Activated CD8-positive, alpha-beta T cell treated with anti-CD3 and anti-CD28 coated beads for 36 hours (primary cell): Measurements from ENCODE around the gene PRKAG2. TPM values are rescaled to one million over a fixed set of nuclear protein-coding genes. Genes with fewer than 3 reads are reported as not detected.
A peak's percentile ranks its signal among the peaks of the same experiment; 100 is the strongest.

ENCODE experiments used
- ATAC-seq: fragments of 200-7000 bp; cut with Tn5 transposase; one replicate; pipeline ENCODE4 v1.10.0; 2021; ENCODE audit warnings: mild to moderate bottlenecking, moderate library complexity
- CTCF ChIA-PET: fragments of 350-600 bp; sonication (Branson Sonifier 250); formaldehyde crosslinking; loops from one replicate; lab custom pipeline; 2021; ENCODE audit warnings: antibody characterized with exemption; lab: Charles Lee
- POLR2A ChIA-PET: fragments of 350-600 bp; sonication (Branson Sonifier 250); formaldehyde crosslinking; loops from one replicate; lab custom pipeline; 2021; ENCODE audit warnings: antibody characterized with exemption; lab: Charles Lee
- DNase-seq: peaks from one replicate; pipeline ENCODE4 v3.0.0-alpha.2; 2020
- H3K27ac Mint-ChIP-seq: one replicate; pipeline ENCODE4 v1.8.0; 2021; ENCODE audit warnings: mild to moderate bottlenecking, mixed read lengths
- H3K27me3 Mint-ChIP-seq: one replicate; pipeline ENCODE4 v1.8.0; 2021; ENCODE audit warnings: mixed read lengths
- H3K36me3 Mint-ChIP-seq: one replicate; pipeline ENCODE4 v1.8.0; 2021; ENCODE audit warnings: low read depth, mixed read lengths
- H3K4me1 Mint-ChIP-seq: one replicate; pipeline ENCODE4 v1.8.0; 2021; ENCODE audit warnings: low read depth, mixed read lengths
- H3K4me3 Mint-ChIP-seq: one replicate; pipeline ENCODE4 v1.8.0; 2021; ENCODE audit warnings: mild to moderate bottlenecking, moderate library complexity, mixed read lengths
- H3K9me3 Mint-ChIP-seq: one replicate; pipeline ENCODE4 v1.8.0; 2021; ENCODE audit warnings: mixed read lengths
- CTCF ChIP-seq: fragments of 200-600 bp; IDR thresholded peaks from one replicate; pipeline ENCODE4 v1.8.0; 2022; ENCODE audit warnings: antibody characterized with exemption, mild to moderate bottlenecking
- intact Hi-C: fragments of 100-400 bp; cut with micrococcal nuclease; formaldehyde crosslinking; loops from one replicate; pipeline ENCODE4 v1.10.0; 2022
- total RNA-seq, 2 experiments: library from RNA; stranded (reverse); gene quantifications; one replicate each; pipeline ENCODE4 v1.2.3, GENCODE V29; 2021

Gene PRKAG2
- total RNA-seq, 2 experiments from 2014 or later, result 17.0 to 19.2 TPM

- Mint-ChIP-seq H3K4me3 (no peak overlapping the region), H3K9me3 (no peaks in the 10 kb centered on the region), H3K27me3 (no peaks in the 10 kb centered on the region), H3K36me3 (no peaks in the 10 kb centered on the region), H3K4me1 (no peaks in the 10 kb centered on the region), H3K27ac (no peak overlapping the region)
- TF ChIP-seq CTCF, result no peak
- ChIA-PET CTCF (interaction anchor here (0.7 to 1.1 kb wide), 4 partner anchors 123 to 210 kb away, joined by 3 to 4 read pairs (median 3); no protein-coding TSS in a partner anchor), POLR2A (interaction anchor here (0.5 kb wide), 1 partner anchor 11 kb away, joined by 3 read pairs; no protein-coding TSS in a partner anchor)
- ATAC-seq (no peak), DNase-seq (no peak)
- intact Hi-C loops, result no loop called here
These were observed 304.8 kb downstream of the PRKAG2 start for GRCh38 chr7:151572136-151572535.

- Mint-ChIP-seq H3K36me3 (no peaks in the 10 kb centered on the region), H3K27ac (no peak overlapping the region), H3K4me1 (no peaks in the 10 kb centered on the region), H3K27me3 (no peaks in the 10 kb centered on the region), H3K9me3 (no peaks in the 10 kb centered on the region), H3K4me3 (no peak overlapping the region)
- ATAC-seq (no peak), DNase-seq (no peak)
- ChIA-PET CTCF (interaction anchor here (0.7 to 1.1 kb wide), 4 partner anchors 10 to 210 kb away, joined by 3 to 4 read pairs (median 3); no protein-coding TSS in a partner anchor), POLR2A (interaction anchor here (0.5 kb wide), 1 partner anchor 15 kb away, joined by 3 read pairs; no protein-coding TSS in a partner anchor)
- no peak for TF ChIP-seq CTCF
- intact Hi-C loops, result no loop called here
These were observed 305.4 kb downstream of the PRKAG2 start for GRCh38 chr7:151571471-151571870.

- peak; percentile 50 for TF ChIP-seq CTCF
- Mint-ChIP-seq H3K4me1 (no peaks in the 10 kb centered on the region), H3K4me3 (no peak overlapping the region), H3K9me3 (no peaks in the 10 kb centered on the region), H3K27me3 (no peaks in the 10 kb centered on the region), H3K27ac (no peak overlapping the region), H3K36me3 (peaks cover 3% of the 10 kb centered on the region)
- POLR2A ChIA-PET, result no interaction called here
- ATAC-seq (no peak), DNase-seq (no peak)
- CTCF ChIA-PET, result interaction anchor here (0.7 to 1.0 kb wide), 2 partner anchors 176 to 189 kb away, joined by 4 to 8 read pairs; no protein-coding TSS in a partner anchor
- intact Hi-C loops, result no loop called here
These were observed 306.5 kb downstream of the PRKAG2 start for GRCh38 chr7:151570366-151570915.

- H3K9me3 Mint-ChIP-seq, result no peaks in the 10 kb centered on the region
- H3K4me3 Mint-ChIP-seq, result no peak overlapping the region
- ATAC-seq (no peak), DNase-seq (no peak)
- TF ChIP-seq CTCF, result no peak
- CTCF ChIA-PET, result interaction anchor here (0.7 to 1.4 kb wide), 4 partner anchors 8 to 190 kb away, joined by 3 to 8 read pairs (median 4); no protein-coding TSS in a partner anchor
- intact Hi-C loops, result loop anchor here (5.0 kb wide), 1 partner anchor 193 kb away; no protein-coding TSS in a partner anchor
- no peaks in the 10 kb centered on the region for H3K4me1 Mint-ChIP-seq
- H3K27me3 Mint-ChIP-seq, result no peaks in the 10 kb centered on the region
- H3K36me3 Mint-ChIP-seq, result peaks cover 3% of the 10 kb centered on the region
- POLR2A ChIA-PET, result no interaction called here
- H3K27ac Mint-ChIP-seq, result no peak overlapping the region
These were observed 307.7 kb downstream of the PRKAG2 start for GRCh38 chr7:151568956-151569940.
